H9 (cell line): ENCODE measurements around the gene ATP13A3. TPM values are rescaled to one million over a fixed set of nuclear protein-coding genes. Genes with fewer than 3 reads are reported as not detected.

Experiments
- DNase-seq: peaks from one replicate; pipeline ENCODE4 v3.0.0-alpha.2; 2017
- H2AFZ ChIP-seq: one replicate; pipeline ENCODE4 v1.6.1; 2013; ENCODE audit warnings: mild to moderate bottlenecking, low read length, control low read depth, moderate library complexity
- H2AK5ac ChIP-seq: 2 replicates; pipeline ENCODE4 v1.6.1; 2013; ENCODE audit warnings: low read length, control low read depth, mixed read lengths; ENCODE audit not compliant: insufficient read length
- H2BK120ac ChIP-seq: one replicate; pipeline ENCODE4 v1.6.1; 2013; ENCODE audit warnings: low read depth, mild to moderate bottlenecking, low read length, control low read depth, inconsistent platforms; ENCODE audit not compliant: poor library complexity, severe bottlenecking
- H2BK12ac ChIP-seq: 2 replicates; pipeline ENCODE4 v1.6.1; 2013; ENCODE audit warnings: low read length, control low read depth, mixed read lengths, low read depth; ENCODE audit not compliant: insufficient read length
- H2BK15ac ChIP-seq: 2 replicates; pipeline ENCODE4 v1.6.1; 2013; ENCODE audit warnings: low read depth, low read length, control low read depth
- H2BK20ac ChIP-seq: one replicate; pipeline ENCODE4 v1.6.1; 2013; ENCODE audit warnings: low read depth, mild to moderate bottlenecking, low read length, control low read depth, inconsistent platforms; ENCODE audit not compliant: poor library complexity, severe bottlenecking
- H2BK5ac ChIP-seq: 2 replicates; pipeline ENCODE4 v1.6.1; 2013; ENCODE audit warnings: low read length, control low read depth, mixed read lengths; ENCODE audit not compliant: insufficient read length
- H3K14ac ChIP-seq: 2 replicates; pipeline ENCODE4 v1.6.1; 2013; ENCODE audit warnings: low read length, control low read depth; ENCODE audit not compliant: insufficient read depth
- H3K18ac ChIP-seq: 2 replicates; pipeline ENCODE4 v1.6.1; 2013; ENCODE audit warnings: low read depth, mild to moderate bottlenecking, mixed read lengths, low read length, control low read depth; ENCODE audit not compliant: insufficient read length
- H3K23ac ChIP-seq: 2 replicates; pipeline ENCODE4 v1.6.1; 2013; ENCODE audit warnings: low read length, control low read depth, mixed read lengths, low read depth; ENCODE audit not compliant: insufficient read length
- H3K23me2 ChIP-seq: 2 replicates; pipeline ENCODE4 v1.6.1; 2013; ENCODE audit warnings: low read depth, mild to moderate bottlenecking, mixed read lengths, low read length, control low read depth; ENCODE audit not compliant: insufficient read length, poor library complexity, severe bottlenecking
- H3K27ac ChIP-seq: 2 replicates; pipeline ENCODE4 v1.5.1; 2013; ENCODE audit warnings: low read length, control low read depth, mixed read lengths, low read depth; ENCODE audit not compliant: insufficient read length
- H3K27me3 ChIP-seq: 2 replicates; pipeline ENCODE4 v1.6.1; 2013; ENCODE audit warnings: low read length, control low read depth, inconsistent platforms; ENCODE audit not compliant: insufficient read depth
- H3K4ac ChIP-seq: 2 replicates; pipeline ENCODE4 v1.6.1; 2013; ENCODE audit warnings: low read depth, mild to moderate bottlenecking, control low read depth, inconsistent platforms, low read length, moderate library complexity
- H3K4me1 ChIP-seq: 2 replicates; pipeline ENCODE4 v1.6.1; 2013; ENCODE audit warnings: low read length, control low read depth, inconsistent platforms; ENCODE audit not compliant: insufficient read depth
- H3K4me2 ChIP-seq: 2 replicates; pipeline ENCODE4 v1.6.1; 2013; ENCODE audit warnings: low read length, control low read depth, mixed read lengths; ENCODE audit not compliant: insufficient read length, insufficient read depth
- H3K56ac ChIP-seq: 2 replicates; pipeline ENCODE4 v1.6.1; 2013; ENCODE audit warnings: low read depth, mild to moderate bottlenecking, mixed read lengths, low read length, control low read depth; ENCODE audit not compliant: insufficient read length
- H3K79me1 ChIP-seq: 2 replicates; pipeline ENCODE4 v1.6.1; 2013; ENCODE audit warnings: low read depth, mild to moderate bottlenecking, moderate library complexity, low read length, control low read depth, inconsistent platforms; ENCODE audit not compliant: insufficient read depth, poor library complexity, severe bottlenecking
- H3K79me2 ChIP-seq: 2 replicates; pipeline ENCODE4 v1.6.1; 2013; ENCODE audit warnings: low read length, control low read depth, inconsistent platforms; ENCODE audit not compliant: insufficient read depth
- H3K9ac ChIP-seq: 2 replicates; pipeline ENCODE4 v1.6.1; 2013; ENCODE audit warnings: low read length, control low read depth, mixed read lengths; ENCODE audit not compliant: insufficient read length; ENCODE audit errors: extremely low read depth
- H3K9me3 ChIP-seq: one replicate; pipeline ENCODE4 v1.6.1; 2013; ENCODE audit warnings: low read depth, low read length, inconsistent platforms; ENCODE audit not compliant: control insufficient read depth
- H3T11ph ChIP-seq: one replicate; pipeline ENCODE4 v1.6.1; 2013; ENCODE audit warnings: mild to moderate bottlenecking, low read length, control low read depth, inconsistent platforms
- H4K20me1 ChIP-seq: one replicate; pipeline ENCODE4 v1.6.1; 2013; ENCODE audit not compliant: control insufficient read depth, insufficient read length, insufficient read depth
- H4K5ac ChIP-seq: 2 replicates; pipeline ENCODE4 v1.6.1; 2013; ENCODE audit warnings: low read depth, mild to moderate bottlenecking, mixed read lengths, low read length, control low read depth; ENCODE audit not compliant: insufficient read length
- H4K8ac ChIP-seq: replicated peaks from 2 replicates; pipeline ENCODE4 v1.6.1; 2013; ENCODE audit warnings: low read length, control low read depth, mixed read lengths, low read depth; ENCODE audit not compliant: insufficient read length
- H4K91ac ChIP-seq: 2 replicates; pipeline ENCODE4 v1.6.1; 2013; ENCODE audit warnings: low read depth, mild to moderate bottlenecking, moderate library complexity, mixed read lengths, low read length, control low read depth; ENCODE audit not compliant: insufficient read length
- H3K27ac Mint-ChIP-seq, 3 experiments: 2 replicates in 2 of 3; 3 replicates in 1 of 3; pipeline ENCODE4 v1.8.0; 2020 to 2021; ENCODE audit warnings: mixed read lengths in 3 of 3, mild to moderate bottlenecking in 1 of 3, moderate library complexity in 1 of 3
- H3K27me3 Mint-ChIP-seq: 2 replicates; pipeline ENCODE4 v1.8.0; 2021; ENCODE audit warnings: low read depth, mild to moderate bottlenecking, moderate library complexity, mixed read lengths
- H3K36me3 Mint-ChIP-seq, 3 experiments: 2 replicates in 2 of 3; 3 replicates in 1 of 3; pipeline ENCODE4 v1.8.0; 2020 to 2021; ENCODE audit warnings: low read depth in 3 of 3, mixed read lengths in 3 of 3; ENCODE audit not compliant: insufficient read depth in 1 of 3
- H3K4me1 Mint-ChIP-seq, 2 experiments: 2 replicates each; pipeline ENCODE4 v1.8.0; 2020; ENCODE audit warnings: mixed read lengths in 2 of 2
- H3K4me3 Mint-ChIP-seq, 2 experiments: 2 replicates in 1 of 2; 3 replicates in 1 of 2; pipeline ENCODE4 v1.8.0; 2020 to 2021; ENCODE audit warnings: mild to moderate bottlenecking in 2 of 2, mixed read lengths in 2 of 2, moderate library complexity in 1 of 2
- H3K9me3 Mint-ChIP-seq, 2 experiments: 2 replicates in 1 of 2; 3 replicates in 1 of 2; pipeline ENCODE4 v1.8.0; 2020; ENCODE audit warnings: mild to moderate bottlenecking in 2 of 2, mixed read lengths in 2 of 2, moderate library complexity in 1 of 2
- CTCF ChIP-seq: fragments of 200-600 bp; sonication (generic); conservative IDR thresholded peaks from 3 replicates; pipeline ENCODE4 v1.8.0; 2021; ENCODE audit warnings: antibody characterized with exemption, mild to moderate bottlenecking
- WGBS: extraction: QIAGEN DNeasy Blood & Tissue Kit; methylation state at CpG from one replicate; pipeline ENCODE4 v1.1.7; 2013; ENCODE audit warnings: missing lambda C conversion rate, low lambda C conversion rate, mixed read lengths; ENCODE audit not compliant: insufficient read length; ENCODE audit errors: extremely low coverage; 5-methylcytosine and 5-hydroxymethylcytosine counted together
- total RNA-seq: library from RNA; stranded (reverse); gene quantifications from 2 replicates; pipeline ENCODE4 v1.2.1, GENCODE V29; 2021

The ATP13A3 gene
- total RNA-seq, 1 experiment from 2014 or later, result 78.5 TPM

- no peaks in the 10 kb centered on the region for H3K4me1 Mint-ChIP-seq
- no peaks in the 10 kb centered on the region for H3K27me3 Mint-ChIP-seq
Measured at GRCh38 chr3:194449913-194450312, 36.9 kb downstream of the ATP13A3 start.

More at GRCh38 chr3:194449913-194450312, 36.9 kb downstream of the ATP13A3 start:
- H3K4ac ChIP-seq, result no peak overlapping the region
- H2BK12ac ChIP-seq, result no peak overlapping the region
- no peaks in the 10 kb centered on the region for H3K79me2 ChIP-seq
- no peaks in the 10 kb centered on the region for H4K20me1 ChIP-seq
- H3K4me3 Mint-ChIP-seq, result no peak overlapping the region
- no peak overlapping the region for H3K14ac ChIP-seq
- H3K9ac ChIP-seq, result no peak overlapping the region
- no peak overlapping the region for H4K5ac ChIP-seq
- H2BK15ac ChIP-seq, result no peak overlapping the region
- no peaks in the 10 kb centered on the region for H3K4me1 ChIP-seq
- no peak overlapping the region for H3K23ac ChIP-seq
- TF ChIP-seq CTCF, result no peak
- H3T11ph ChIP-seq, result no peak overlapping the region
- no peak overlapping the region for H3K4me2 ChIP-seq
- H3K27ac Mint-ChIP-seq, result no peak overlapping the region
- H3K9me3 ChIP-seq, result no peaks in the 10 kb centered on the region
- H3K27ac ChIP-seq, result no peak overlapping the region
- H3K79me1 ChIP-seq, result no peaks in the 10 kb centered on the region
- no peaks in the 10 kb centered on the region for H3K27me3 ChIP-seq
- peaks cover 31 to 72% (median 67%) of the 10 kb centered on the region in 3 experiments; a peak in 6 of 7 replicates for H3K36me3 Mint-ChIP-seq
- H2AFZ ChIP-seq, result no peak overlapping the region
- no peaks in the 10 kb centered on the region for H3K23me2 ChIP-seq
- H2BK5ac ChIP-seq, result no peak overlapping the region
- no peaks in the 10 kb centered on the region for H3K9me3 Mint-ChIP-seq
- no peak overlapping the region for H2BK120ac ChIP-seq
- H3K18ac ChIP-seq, result no peak overlapping the region
- H2BK20ac ChIP-seq, result no peak overlapping the region
- H4K91ac ChIP-seq, result no peak overlapping the region
- no peak overlapping the region for H3K56ac ChIP-seq
- H4K8ac ChIP-seq, result no peak overlapping the region
- no peak overlapping the region for H2AK5ac ChIP-seq
- no CpG with 5 or more reads among the region's 3 CpGs for WGBS
- no peak for DNase-seq
